HEK293T (cell line): ENCODE measurements around the gene PIEZO2.

Source experiments
- CTCF ChIA-PET: fragments of 350-600 bp; formaldehyde crosslinking; extraction: SDS; loops from one replicate; lab custom pipeline; 2021; ENCODE audit warnings: antibody characterized with exemption, inconsistent platforms; lab: Yijun Ruan, JAX
- POLR2A ChIA-PET: fragments of 350-600 bp; formaldehyde crosslinking; extraction: SDS; loops from one replicate; lab custom pipeline; 2020; ENCODE audit warnings: antibody characterized with exemption, inconsistent platforms; lab: Yijun Ruan, JAX
- DNase-seq: peaks from one replicate; pipeline ENCODE4 v3.0.0; 2012; ENCODE audit warnings: mixed read lengths; ENCODE audit errors: extremely low spot score
- ARNT ChIP-seq: fragments of 450-650 bp; IDR thresholded peaks from 2 replicates; pipeline ENCODE4 v1.6.1; 2017; ENCODE audit warnings: mild to moderate bottlenecking
- BHLHE40 ChIP-seq: fragments of 450-650 bp; IDR thresholded peaks from 2 replicates; pipeline ENCODE4 v1.6.1; 2016; ENCODE audit warnings: mild to moderate bottlenecking, moderate library complexity, borderline replicate concordance
- CTBP1 ChIP-seq: fragments of 450-650 bp; IDR thresholded peaks from 2 replicates; pipeline ENCODE4 v1.6.1; 2016; ENCODE audit warnings: borderline replicate concordance
- ELF4 ChIP-seq: fragments of 450-650 bp; IDR thresholded peaks from 2 replicates; pipeline ENCODE4 v1.6.1; 2017; ENCODE audit warnings: antibody characterized with exemption
- FOXA1 ChIP-seq: fragments of 450-650 bp; IDR thresholded peaks from 2 replicates; pipeline ENCODE4 v1.6.1; 2016; ENCODE audit warnings: mild to moderate bottlenecking
- FOXK2 ChIP-seq: fragments of 450-650 bp; IDR thresholded peaks from 2 replicates; pipeline ENCODE4 v1.6.1; 2016; ENCODE audit warnings: mild to moderate bottlenecking
- FOXM1 ChIP-seq: fragments of 450-650 bp; IDR thresholded peaks from 2 replicates; pipeline ENCODE4 v1.6.1; 2017; ENCODE audit warnings: mild to moderate bottlenecking, borderline replicate concordance
- HDGF ChIP-seq: fragments of 450-650 bp; IDR thresholded peaks from 2 replicates; pipeline ENCODE4 v1.6.1; 2017; ENCODE audit warnings: antibody characterized with exemption, borderline replicate concordance
- L3MBTL2 ChIP-seq: fragments of 450-650 bp; conservative IDR thresholded peaks from 2 replicates; pipeline ENCODE4 v1.6.1; 2016; ENCODE audit warnings: mild to moderate bottlenecking
- LEF1 ChIP-seq: fragments of 450-650 bp; IDR thresholded peaks from 2 replicates; pipeline ENCODE4 v1.6.1; 2017; ENCODE audit warnings: mild to moderate bottlenecking, borderline replicate concordance
- NFRKB ChIP-seq: fragments of 450-650 bp; IDR thresholded peaks from 2 replicates; pipeline ENCODE4 v1.6.1; 2016; ENCODE audit warnings: mild to moderate bottlenecking, moderate library complexity
- SP1 ChIP-seq: fragments of 450-650 bp; IDR thresholded peaks from 2 replicates; pipeline ENCODE4 v1.6.1; 2017
- SUZ12 ChIP-seq: fragments of 450-650 bp; IDR thresholded peaks from 2 replicates; pipeline ENCODE4 v1.6.1; 2016; ENCODE audit warnings: mild to moderate bottlenecking
- TARDBP ChIP-seq: fragments of 450-650 bp; IDR thresholded peaks from 2 replicates; pipeline ENCODE4 v1.6.1; 2016
- ZNF384 ChIP-seq: fragments of 450-650 bp; IDR thresholded peaks from 2 replicates; pipeline ENCODE4 v1.6.1; 2016
- TF ChIP-seq, protein P1 (sequence below): fragments of 450-650 bp; IDR thresholded peaks from 2 replicates; pipeline ENCODE4 v1.6.1; 2016

PIEZO2 gene

DNA sequence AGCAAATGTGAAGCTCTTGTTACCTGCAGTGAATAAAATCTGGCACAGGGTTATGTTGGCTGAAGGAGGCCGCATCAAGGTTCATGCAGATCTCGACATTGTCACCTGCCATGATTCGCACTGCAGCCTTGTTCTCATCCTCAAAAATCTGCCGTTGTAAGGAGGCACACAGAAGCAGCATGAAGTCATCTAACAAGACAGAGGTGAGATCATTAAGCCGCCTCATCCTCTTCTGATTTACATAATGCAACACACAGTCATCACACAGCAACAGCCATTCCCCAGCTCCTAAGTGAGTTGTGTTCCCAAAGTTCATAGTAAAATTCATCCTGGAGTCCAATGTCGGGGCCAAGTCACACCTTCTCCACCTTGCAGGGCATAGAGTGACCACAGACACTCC, 391.4 kb downstream of the PIEZO2 start:
- no peak for DNase-seq
- no peak for TF ChIP-seq FOXK2
- no peak for TF ChIP-seq TARDBP
- TF ChIP-seq FOXM1: no peak
- no peak for TF ChIP-seq SUZ12
- TF ChIP-seq L3MBTL2: no peak
- TF ChIP-seq ZNF384: no peak
- no peak for TF ChIP-seq SP1
- no peak for TF ChIP-seq ARNT
- TF ChIP-seq FOXA1: no peak
- no peak for TF ChIP-seq NFRKB
- TF ChIP-seq LEF1: no peak
- TF ChIP-seq, protein P1, sequence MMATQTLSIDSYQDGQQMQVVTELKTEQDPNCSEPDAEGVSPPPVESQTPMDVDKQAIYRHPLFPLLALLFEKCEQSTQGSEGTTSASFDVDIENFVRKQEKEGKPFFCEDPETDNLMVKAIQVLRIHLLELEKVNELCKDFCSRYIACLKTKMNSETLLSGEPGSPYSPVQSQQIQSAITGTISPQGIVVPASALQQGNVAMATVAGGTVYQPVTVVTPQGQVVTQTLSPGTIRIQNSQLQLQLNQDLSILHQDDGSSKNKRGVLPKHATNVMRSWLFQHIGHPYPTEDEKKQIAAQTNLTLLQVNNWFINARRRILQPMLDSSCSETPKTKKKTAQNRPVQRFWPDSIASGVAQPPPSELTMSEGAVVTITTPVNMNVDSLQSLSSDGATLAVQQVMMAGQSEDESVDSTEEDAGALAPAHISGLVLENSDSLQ: no peak
- TF ChIP-seq BHLHE40: no peak
- ChIA-PET POLR2A (no interaction called here), CTCF (interaction anchor here (0.6 kb wide), 1 partner anchor 199 kb away, joined by 3 read pairs; no protein-coding TSS in a partner anchor)

GRCh38 chr18:10757349-10757748, 392.0 kb downstream of the PIEZO2 start:
- CTCF ChIA-PET: interaction anchor here (0.6 kb wide), 1 partner anchor 198 kb away, joined by 3 read pairs; no protein-coding TSS in a partner anchor
- no peak for DNase-seq
- TF ChIP-seq L3MBTL2: no peak
- no peak for TF ChIP-seq FOXA1
- no peak for TF ChIP-seq SP1
- TF ChIP-seq, protein P1: no peak
- TF ChIP-seq FOXM1: no peak
- TF ChIP-seq ELF4: no peak
- TF ChIP-seq HDGF: no peak
- TF ChIP-seq SUZ12: no peak
- no peak for TF ChIP-seq LEF1
- TF ChIP-seq FOXK2: no peak
- no peak for TF ChIP-seq NFRKB
- no peak for TF ChIP-seq CTBP1
- no peak for TF ChIP-seq TARDBP
- TF ChIP-seq BHLHE40: no peak
- POLR2A ChIA-PET: no interaction called here

DNA sequence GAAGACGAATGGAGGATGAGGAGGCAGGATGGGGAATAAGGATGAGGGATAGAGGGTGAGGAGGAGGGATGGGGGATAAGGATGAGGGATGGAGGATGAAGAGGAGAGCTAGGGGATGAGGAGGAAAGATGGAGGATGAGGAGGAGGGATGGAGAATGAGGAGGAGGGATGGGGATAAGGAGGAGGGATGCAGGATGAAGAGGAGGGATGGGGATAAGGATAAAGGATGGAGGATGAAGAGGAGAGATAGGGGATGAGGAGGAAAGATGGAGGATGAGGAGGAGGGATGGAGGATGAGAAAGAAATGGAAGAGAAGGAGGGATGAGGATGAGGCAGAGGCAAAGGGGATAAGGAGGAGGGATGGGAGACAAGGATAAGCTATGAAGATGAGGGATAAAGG, 393.5 kb downstream of the PIEZO2 start:
- ChIA-PET POLR2A (no interaction called here), CTCF (no interaction called here)
- no peak for DNase-seq
- TF ChIP-seq BHLHE40: no peak
- no peak for TF ChIP-seq FOXM1
- no peak for TF ChIP-seq LEF1

- TF ChIP-seq SP1: no peak
- TF ChIP-seq HDGF: no peak
- TF ChIP-seq ZNF384: no peak
- TF ChIP-seq NFRKB: no peak
- no peak for TF ChIP-seq TARDBP
- TF ChIP-seq ELF4: no peak
- no peak for TF ChIP-seq BHLHE40
- TF ChIP-seq LEF1: no peak
- TF ChIP-seq ARNT: no peak
- no peak for TF ChIP-seq FOXA1
- TF ChIP-seq L3MBTL2: no peak
- TF ChIP-seq FOXK2: no peak
- TF ChIP-seq CTBP1: no peak
- TF ChIP-seq, protein P1: no peak
- no peak for TF ChIP-seq FOXM1
- TF ChIP-seq SUZ12: no peak
- DNase-seq: no peak
- ChIA-PET CTCF (no interaction called here), POLR2A (no interaction called here)
Measured at GRCh38 chr18:10754128-10754527, 395.2 kb downstream of the PIEZO2 start.

- DNase-seq: no peak
- POLR2A ChIA-PET: no interaction called here
- CTCF ChIA-PET: no interaction called here
- TF ChIP-seq ARNT: no peak
- no peak for TF ChIP-seq ELF4
- TF ChIP-seq LEF1: no peak
- no peak for TF ChIP-seq BHLHE40
- TF ChIP-seq SUZ12: no peak
- no peak for TF ChIP-seq SP1
- TF ChIP-seq FOXA1: no peak
- TF ChIP-seq NFRKB: no peak
- no peak for TF ChIP-seq FOXK2
- no peak for TF ChIP-seq ZNF384
- no peak for TF ChIP-seq FOXM1
- no peak for TF ChIP-seq CTBP1
- TF ChIP-seq L3MBTL2: no peak
- TF ChIP-seq, protein P1: no peak
- TF ChIP-seq HDGF: no peak
- TF ChIP-seq TARDBP: no peak
Measured at GRCh38 chr18:10752382-10752781, 397.0 kb downstream of the PIEZO2 start.
